ENCODE measurements around the gene COLEC11.

COLEC11 gene

DNA sequence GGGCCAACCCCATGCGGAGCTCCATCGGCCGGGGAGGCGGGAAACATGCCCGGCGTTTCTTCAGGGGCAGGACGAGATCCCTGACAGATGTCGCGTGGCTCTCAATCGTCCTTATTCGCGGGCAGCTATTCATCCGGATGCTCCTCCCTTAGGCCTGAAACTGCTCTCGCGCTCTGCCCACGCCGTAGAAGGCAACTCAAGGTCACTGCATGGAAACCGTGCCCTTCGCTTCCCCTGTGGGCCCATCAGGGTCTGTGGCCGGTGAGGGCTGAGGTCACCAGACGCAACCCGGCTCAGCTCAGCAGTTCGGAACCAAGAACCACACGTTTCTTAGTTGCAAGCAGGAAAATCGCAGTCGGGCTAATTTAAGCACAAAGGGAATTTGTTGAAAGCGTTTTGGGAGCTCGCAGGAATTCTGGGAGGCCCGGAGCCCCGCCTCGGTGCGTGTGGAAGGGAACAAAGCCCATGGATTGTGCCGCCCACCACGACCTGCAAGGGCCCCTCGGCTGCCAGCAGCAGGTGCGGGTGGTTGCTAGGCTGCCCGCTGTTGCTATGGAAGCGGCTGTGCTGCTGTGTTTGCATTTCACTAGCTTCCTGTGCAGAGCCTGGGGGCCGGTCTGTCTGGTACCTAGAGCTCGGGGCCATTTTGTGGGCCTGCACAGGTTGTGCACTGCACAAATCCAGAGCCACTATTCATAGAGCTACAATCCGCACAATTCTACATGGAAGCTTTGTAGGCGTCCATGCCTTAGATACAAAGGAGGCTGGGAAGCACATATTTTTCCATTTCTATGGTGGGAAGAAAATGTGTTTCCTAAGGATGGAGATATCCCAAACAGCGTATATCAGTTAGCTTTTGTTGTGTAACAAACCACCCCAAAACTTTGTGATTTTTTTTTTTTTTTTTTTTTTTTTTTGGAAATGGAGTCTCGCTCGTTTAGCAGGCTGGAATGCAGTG lies 57.1 kb downstream of the COLEC11 start:
- TF ChIP-seq, protein P1, sequence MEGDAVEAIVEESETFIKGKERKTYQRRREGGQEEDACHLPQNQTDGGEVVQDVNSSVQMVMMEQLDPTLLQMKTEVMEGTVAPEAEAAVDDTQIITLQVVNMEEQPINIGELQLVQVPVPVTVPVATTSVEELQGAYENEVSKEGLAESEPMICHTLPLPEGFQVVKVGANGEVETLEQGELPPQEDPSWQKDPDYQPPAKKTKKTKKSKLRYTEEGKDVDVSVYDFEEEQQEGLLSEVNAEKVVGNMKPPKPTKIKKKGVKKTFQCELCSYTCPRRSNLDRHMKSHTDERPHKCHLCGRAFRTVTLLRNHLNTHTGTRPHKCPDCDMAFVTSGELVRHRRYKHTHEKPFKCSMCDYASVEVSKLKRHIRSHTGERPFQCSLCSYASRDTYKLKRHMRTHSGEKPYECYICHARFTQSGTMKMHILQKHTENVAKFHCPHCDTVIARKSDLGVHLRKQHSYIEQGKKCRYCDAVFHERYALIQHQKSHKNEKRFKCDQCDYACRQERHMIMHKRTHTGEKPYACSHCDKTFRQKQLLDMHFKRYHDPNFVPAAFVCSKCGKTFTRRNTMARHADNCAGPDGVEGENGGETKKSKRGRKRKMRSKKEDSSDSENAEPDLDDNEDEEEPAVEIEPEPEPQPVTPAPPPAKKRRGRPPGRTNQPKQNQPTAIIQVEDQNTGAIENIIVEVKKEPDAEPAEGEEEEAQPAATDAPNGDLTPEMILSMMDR (IDR thresholded peaks at IDR 0.05; ENCODE audit: low read length, missing control alignments): no peak
- DNase-seq (ENCODE audit: low read depth): no peak
- H3K4me3 ChIP-seq (replicated peaks; ENCODE audit: low read depth, low read length): no peak overlapping the region

DNA sequence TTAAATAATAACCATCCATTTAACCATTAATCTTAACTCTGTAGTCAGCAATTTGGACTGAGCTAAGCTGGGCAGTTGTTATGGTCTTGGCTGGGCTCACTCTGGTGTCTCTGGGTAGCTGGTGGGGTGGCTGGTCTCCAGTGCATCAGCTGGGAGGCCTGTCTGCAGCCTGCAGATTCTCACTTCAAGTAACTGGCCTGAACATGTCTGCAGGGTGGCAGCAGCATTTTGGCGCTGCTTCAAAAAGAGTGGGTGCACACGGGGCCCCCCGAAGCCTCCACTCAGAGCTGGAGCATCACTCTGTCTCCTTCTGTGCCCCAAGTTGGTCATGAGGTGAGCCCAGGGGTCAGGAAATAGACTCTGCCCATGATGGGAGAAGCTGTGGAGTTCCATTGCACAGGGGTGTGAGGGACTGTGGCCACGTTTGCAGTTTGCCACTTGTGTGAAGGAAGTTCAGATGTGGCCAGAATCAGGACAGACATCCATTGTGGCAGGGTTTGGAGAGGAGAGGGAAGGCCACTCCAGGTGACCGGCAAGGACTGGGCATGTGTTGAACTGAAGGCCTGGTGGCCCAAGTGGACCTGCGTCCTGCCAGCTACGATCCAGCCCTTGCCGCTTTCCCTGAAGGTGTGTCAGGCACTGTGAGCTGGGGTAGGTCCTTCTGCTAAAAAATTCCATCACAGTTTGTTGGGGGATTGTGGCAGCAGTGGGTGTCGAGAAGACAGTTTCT lies 58.1 kb downstream of the COLEC11 start:
- no peak overlapping the region for H3K4me3 ChIP-seq (replicated peaks; ENCODE audit: low read depth, low read length)

DNA sequence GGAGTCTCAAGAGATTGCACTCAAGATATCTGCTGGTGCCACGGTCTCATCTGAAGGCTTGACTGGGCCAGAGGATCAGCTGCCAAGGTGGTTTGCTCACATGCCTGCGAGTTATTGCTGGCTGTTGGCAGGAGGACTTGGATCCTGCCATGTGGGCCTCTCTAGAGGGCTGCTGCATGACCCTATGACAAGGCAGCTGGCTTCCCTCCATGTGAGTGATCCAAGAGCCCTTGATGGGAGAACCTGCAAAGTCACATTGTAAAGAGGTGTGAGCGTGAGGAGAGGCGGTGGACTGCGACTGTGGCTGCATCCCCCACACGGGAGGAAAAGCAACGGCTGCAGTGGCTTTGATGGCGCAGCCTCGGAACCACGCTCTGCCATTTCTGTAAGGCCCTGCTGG lies 59.1 kb downstream of the COLEC11 start:
- no peak overlapping the region for H3K4me3 ChIP-seq (replicated peaks; ENCODE audit: low read depth, low read length)
- TF ChIP-seq, protein P1 (IDR thresholded peaks at IDR 0.05; ENCODE audit: low read length, missing control alignments): no peak
- DNase-seq (ENCODE audit: low read depth): no peak

More for the DNA sequence above, 58.1 kb downstream of the COLEC11 start:
- TF ChIP-seq, protein P1 (IDR thresholded peaks at IDR 0.05; ENCODE audit: low read length, missing control alignments): no peak
- DNase-seq (ENCODE audit: low read depth): no peak

DNA sequence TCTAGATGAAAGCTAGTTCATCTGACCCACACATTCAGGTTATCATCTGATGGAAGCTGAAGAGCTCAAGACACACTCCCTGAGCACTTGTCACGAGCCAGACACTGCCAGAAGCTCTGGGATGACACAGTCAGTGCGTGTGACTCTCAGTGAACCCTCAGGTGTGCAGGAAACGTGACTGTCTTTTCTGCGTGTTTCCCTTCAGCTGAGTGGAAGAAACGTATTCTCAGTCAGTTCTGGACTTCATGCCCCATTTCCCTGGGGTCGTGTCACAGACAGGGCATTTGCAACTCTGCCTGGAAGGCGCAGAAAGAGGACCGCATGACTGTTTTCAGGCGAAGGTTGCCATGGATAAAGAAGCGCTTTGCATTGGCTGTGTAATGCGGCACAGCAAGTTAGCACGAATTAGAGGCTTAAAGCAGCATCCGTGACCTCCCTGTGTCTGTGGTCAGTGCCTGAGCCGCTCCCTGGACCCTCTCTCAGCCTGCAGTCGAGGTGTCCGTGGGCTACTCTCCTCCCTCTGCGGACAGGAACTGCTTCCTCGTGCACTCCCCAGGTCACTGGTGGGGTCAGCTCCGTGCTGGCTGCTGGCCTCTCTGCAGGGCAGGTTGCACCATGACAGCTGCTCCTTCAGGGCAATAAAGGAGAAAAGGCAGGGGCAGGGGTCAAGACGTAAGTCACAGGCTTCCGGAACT lies 59.8 kb downstream of the COLEC11 start:
- TF ChIP-seq, protein P1 (IDR thresholded peaks at IDR 0.05; ENCODE audit: low read length, missing control alignments): no peak
- no peak for DNase-seq (ENCODE audit: low read depth)
- no peak overlapping the region for H3K4me3 ChIP-seq (replicated peaks; ENCODE audit: low read depth, low read length)

- DNase-seq (ENCODE audit: low read depth): no peak
- H3K4me3 ChIP-seq (replicated peaks; ENCODE audit: low read depth, low read length): no peak overlapping the region
- TF ChIP-seq, protein P1 (IDR thresholded peaks at IDR 0.05; ENCODE audit: low read length, missing control alignments): no peak
Observed at GRCh38 chr2:3655871-3656761, 61.2 kb downstream of the COLEC11 start.
